A549 (cell line): ENCODE data around the gene ANKRD2. TPM values are rescaled to one million over a fixed set of nuclear protein-coding genes. Genes with fewer than 3 reads are reported as not detected.

Experiments
- ATAC-seq, 2 experiments: fragments of 200-7000 bp in 1 of 2; fragments of >200 bp in 1 of 2; cut with Nextera tagmentation in 1 of 2; cut with Tn5 transposase in 1 of 2; 3 replicates each; pipeline versions ENCODE4 v1.8.0 to v1.9.1; 2018 to 2020; ENCODE audit warnings: mild to moderate bottlenecking in 1 of 2, moderate library complexity in 1 of 2
- CTCF ChIA-PET: fragments of 300-600 bp; sonication (Branson Sonifier 250); formaldehyde crosslinking; extraction: SDS; loops from one replicate; lab custom pipeline; 2021; ENCODE audit warnings: antibody characterized with exemption, inconsistent platforms; lab: Yijun Ruan, JAX
- POLR2A ChIA-PET: fragments of 350-600 bp; formaldehyde crosslinking; extraction: SDS; loops from one replicate; lab custom pipeline; 2021; ENCODE audit warnings: antibody characterized with exemption, inconsistent platforms; lab: Yijun Ruan, JAX
- DNase-seq, 2 experiments: peaks; one replicate each; pipeline versions ENCODE4 v3.0.0 to v3.0.0-alpha.2; 2011 to 2016; ENCODE audit warnings: low read depth in 1 of 2, low spot score in 1 of 2
- FAIRE-seq: peaks from 2 replicates; lab custom pipeline; 2011; peaks lifted over from hg19 to GRCh38; lab: Jason Lieb, UNC
- H3K27ac ChIP-seq, 2 experiments: fragments of >200 bp; sonication (Bioruptor Twin); formaldehyde crosslinking; 3 replicates each; pipeline ENCODE4 v1.5.1; 2016 to 2017
- H3K4me1 ChIP-seq: fragments of >200 bp; sonication (Bioruptor Twin); formaldehyde crosslinking; 3 replicates; pipeline ENCODE4 v1.6.1; 2016
- H3K4me2 ChIP-seq: fragments of >200 bp; sonication (Bioruptor Twin); formaldehyde crosslinking; 3 replicates; pipeline ENCODE4 v1.6.1; 2016
- H3K4me3 ChIP-seq: fragments of >200 bp; sonication (Bioruptor Twin); formaldehyde crosslinking; 3 replicates; pipeline ENCODE4 v1.5.1; 2016
- H3K9me3 ChIP-seq: fragments of >200 bp; sonication (Bioruptor Twin); formaldehyde crosslinking; 3 replicates; pipeline ENCODE4 v1.6.1; 2016
- ATOH8 ChIP-seq: fragments of 250-450 bp; sonication (Bioruptor Pico); IDR thresholded peaks from 2 replicates; pipeline ENCODE4 v1.5.0; 2020; ENCODE audit warnings: low read depth, mild to moderate bottlenecking, moderate library complexity
- BHLHE40 ChIP-seq: IDR thresholded peaks from 2 replicates; pipeline ENCODE4 v1.6.1; 2012; ENCODE audit warnings: low read depth, low read length, inconsistent platforms
- CEBPB ChIP-seq, 2 experiments: fragments of >200 bp in 1 of 2; sonication (Bioruptor Twin) in 1 of 2; formaldehyde crosslinking in 1 of 2; IDR thresholded peaks; 2 replicates each; pipeline ENCODE4 v1.6.1; 2012 to 2016
- CHD2 ChIP-seq: fragments of 150-350 bp; IDR thresholded peaks from 2 replicates; pipeline ENCODE4 v1.6.1; 2014; ENCODE audit warnings: low read length; ENCODE audit not compliant: partially characterized antibody
- CHD4 ChIP-seq: fragments of 200-600 bp; sonication (generic); IDR thresholded peaks from 2 replicates; pipeline ENCODE4 v1.6.1; 2016; ENCODE audit warnings: antibody characterized with exemption, mild to moderate bottlenecking, borderline replicate concordance
- E2F6 ChIP-seq: IDR thresholded peaks from 2 replicates; pipeline ENCODE4 v1.6.1; 2012; ENCODE audit warnings: low read depth, borderline replicate concordance
- EHF ChIP-seq: fragments of 250-450 bp; sonication (Bioruptor Pico); IDR thresholded peaks from 2 replicates; pipeline ENCODE4 v1.5.0; 2020; ENCODE audit warnings: mild to moderate bottlenecking
- ELK1 ChIP-seq: fragments of 150-350 bp; IDR thresholded peaks from 2 replicates; pipeline ENCODE4 v1.6.1; 2014; ENCODE audit warnings: low read depth, mild to moderate bottlenecking, low read length
- GATA3 ChIP-seq: IDR thresholded peaks from 2 replicates; pipeline ENCODE4 v1.6.1; 2012; ENCODE audit warnings: borderline replicate concordance
- HES2 ChIP-seq: fragments of >200 bp; sonication (Bioruptor Twin); formaldehyde crosslinking; IDR thresholded peaks from 2 replicates; pipeline ENCODE4 v1.6.1; 2016
- HEYL ChIP-seq: fragments of 250-450 bp; sonication (Bioruptor Pico); IDR thresholded peaks from 2 replicates; pipeline ENCODE4 v1.8.0; 2021; ENCODE audit warnings: mild to moderate bottlenecking, moderate library complexity
- JUN ChIP-seq, 2 experiments: fragments of >200 bp; sonication (Bioruptor Twin); formaldehyde crosslinking; IDR thresholded peaks; 2 replicates in 1 of 2; 3 replicates in 1 of 2; pipeline ENCODE4 v1.6.1; 2016 to 2017
- KDM1A ChIP-seq: fragments of 200-600 bp; sonication (generic); IDR thresholded peaks from 2 replicates; pipeline ENCODE4 v1.6.1; 2016; ENCODE audit warnings: low read depth, mild to moderate bottlenecking
- MAFK ChIP-seq: fragments of 450-650 bp; IDR thresholded peaks from 2 replicates; pipeline ENCODE4 v1.6.1; 2014; ENCODE audit not compliant: partially characterized antibody
- MYC ChIP-seq: IDR thresholded peaks from 2 replicates; pipeline ENCODE4 v1.6.1; 2012; ENCODE audit warnings: mild to moderate bottlenecking, inconsistent platforms, low read length, improper control_type of control experiment, borderline replicate concordance
- REST ChIP-seq: fragments of 200-600 bp; sonication (generic); IDR thresholded peaks from 2 replicates; pipeline ENCODE4 v1.6.1; 2016; ENCODE audit warnings: antibody characterized with exemption, mild to moderate bottlenecking, moderate library complexity
- RFX5 ChIP-seq: fragments of 450-650 bp; IDR thresholded peaks from 2 replicates; pipeline ENCODE4 v1.7.1; 2014; ENCODE audit warnings: antibody characterized with exemption, mild to moderate bottlenecking, moderate library complexity
- RNF2 ChIP-seq: fragments of 200-600 bp; sonication (generic); IDR thresholded peaks from 2 replicates; pipeline ENCODE4 v1.6.1; 2016; ENCODE audit warnings: low read depth, mild to moderate bottlenecking, antibody characterized with exemption, moderate library complexity, borderline replicate concordance
- SMC3 ChIP-seq: fragments of >200 bp; sonication (Bioruptor Twin); formaldehyde crosslinking; IDR thresholded peaks from 3 replicates; pipeline ENCODE4 v1.6.1; 2018; ENCODE audit warnings: inconsistent platforms
- TP53 ChIP-seq: fragments of 250-450 bp; sonication (Bioruptor Pico); IDR thresholded peaks from 2 replicates; pipeline ENCODE4 v1.5.0; 2021; ENCODE audit warnings: mild to moderate bottlenecking, moderate library complexity
- WGBS: methylation state at CpG from one replicate; pipeline ENCODE4 v1.1.6; 2017; ENCODE audit errors: missing lambda C conversion rate; 5-methylcytosine and 5-hydroxymethylcytosine counted together
- polyA plus RNA-seq, 4 experiments: library from polyadenylated mRNA; depleted of rRNA in 3 of 4; stranded (reverse); fragments of >200 nt; fragmentation: RNase III in 1 of 4; extraction: RNeasy Plus Mini Kit Qiagen cat#74134 plus additional on column Dnase treatment in 1 of 4; gene quantifications; 2 replicates in 3 of 4; 3 replicates in 1 of 4; pipeline ENCODE4 v1.2.3, GENCODE V29; 2011 to 2017

Gene ANKRD2
- polyA plus RNA-seq, 2 of the 4 experiments (the other 2 are of a cell fraction): 1.5 to 4.7 TPM

- TF ChIP-seq EHF (CRISPR knock-in tag) (no peak), HES2 (no peak)
Measured at GRCh38 chr10:97549587-97550322, 22.8 kb upstream of the ANKRD2 start (continued).

GRCh38 chr10:97550336-97551149, 22.0 kb upstream of the ANKRD2 start:
- no peak for ATAC-seq
- no peak for TF ChIP-seq ELK1
- no peak for TF ChIP-seq E2F6
- no peak for TF ChIP-seq RNF2
- TF ChIP-seq MYC: no peak
- TF ChIP-seq BHLHE40: no peak
- no peak for TF ChIP-seq RFX5
- no peak for TF ChIP-seq ATOH8 (CRISPR knock-in tag)
- TF ChIP-seq HEYL (CRISPR knock-in tag): no peak
- TF ChIP-seq TP53 (CRISPR knock-in tag): no peak
- TF ChIP-seq SMC3: no peak
- no peak for TF ChIP-seq MAFK
- no peak for TF ChIP-seq KDM1A
- TF ChIP-seq GATA3: no peak
- TF ChIP-seq CHD2: no peak
- TF ChIP-seq CHD4: no peak
- TF ChIP-seq CEBPB (IDR thresholded peaks at IDR 0.05): no peak
- TF ChIP-seq EHF (CRISPR knock-in tag): no peak
- no peak for TF ChIP-seq JUN (IDR thresholded peaks at IDR 0.05)
- TF ChIP-seq REST: no peak
- CTCF ChIA-PET: interaction anchor here (0.9 to 12.4 kb wide), 9 partner anchors 13 to 143 kb away, joined by 3 to 218 read pairs (median 28); partner anchors contain the start of gene ANKRD2
- Histone ChIP-seq H3K27ac (peak overlapping the region; percentile 4 to 74; a peak in 3 of 6 replicates), H3K4me2 (no peak overlapping the region), H3K9me3 (no peaks in the 10 kb centered on the region), H3K4me1 (peaks cover 8% of the 10 kb centered on the region), H3K4me3 (no peak overlapping the region)
- no peak for DNase-seq
- no peak for FAIRE-seq
- POLR2A ChIA-PET: no interaction called here
- WGBS: 93% methylated on average over 10 of the region's 10 CpGs
